ENCODE results near the gene DAP3.
"Not testable (repeated sequence)": the region's sequence is repeated elsewhere in the genome, so short reads cannot be mapped to it uniquely, and the experiment has no call there.

Gene DAP3

GRCh38 chr1:155717041-155717440 is 28.1 kb downstream of the DAP3 start:
- peaks cover 12% of the 10 kb centered on the region for H3K36me3 Mint-ChIP-seq
- no peaks in the 10 kb centered on the region for H3K27me3 Mint-ChIP-seq
- H3K27ac Mint-ChIP-seq, result peak overlapping the region; percentile 81
- peak in 1 of 2 donors; percentile 11 for DNase-seq (ENCODE audit: low spot score in 2 of 2)
- ATAC-seq (ENCODE audit: low read depth), result peak; percentile 97
- H3K9me3 Mint-ChIP-seq, result no peaks in the 10 kb centered on the region
- H3K4me3 Mint-ChIP-seq, result peak overlapping the region; percentile 80
- peaks cover 3% of the 10 kb centered on the region for H3K4me1 Mint-ChIP-seq

- not testable (repeated sequence) for ATAC-seq (ENCODE audit: low read depth); H3K27ac Mint-ChIP-seq; H3K4me1 Mint-ChIP-seq; H3K9me3 Mint-ChIP-seq; H3K27me3 Mint-ChIP-seq; H3K36me3 Mint-ChIP-seq; H3K4me3 Mint-ChIP-seq; DNase-seq (ENCODE audit: low spot score in 2 of 2)
Observed at GRCh38 chr1:155718524-155719115, 29.7 kb downstream of the DAP3 start.

DNA sequence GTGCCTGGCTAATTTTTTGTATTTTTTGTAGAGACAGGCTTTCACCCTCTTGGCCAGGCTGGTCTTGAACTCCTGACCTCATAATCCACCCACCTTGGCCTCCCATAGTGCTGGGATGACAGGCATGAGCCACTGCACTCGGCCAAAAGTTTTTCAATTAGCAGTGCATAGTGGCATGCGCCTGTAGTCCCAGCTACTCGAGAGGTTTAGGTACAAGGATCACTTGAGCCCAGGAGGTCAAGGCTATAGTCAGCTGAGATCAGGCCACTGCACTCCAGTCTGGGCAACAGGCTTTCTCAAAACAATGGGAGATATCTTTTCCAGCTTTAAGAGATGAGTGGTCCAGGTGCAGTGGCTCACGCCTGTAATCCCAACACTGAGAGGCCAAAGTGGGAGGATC is 30.8 kb downstream of the DAP3 start:
- peaks cover 3% of the 10 kb centered on the region for H3K4me1 Mint-ChIP-seq

GRCh38 chr1:155725142-155725541 is 36.3 kb downstream of the DAP3 start:
- Mint-ChIP-seq H3K27me3 (no peaks in the 10 kb centered on the region), H3K9me3 (no peaks in the 10 kb centered on the region), H3K27ac (peak overlapping the region; percentile 40), H3K4me3 (no peak overlapping the region), H3K4me1 (peaks cover 4% of the 10 kb centered on the region), H3K36me3 (peaks cover 4% of the 10 kb centered on the region)
- DNase-seq (ENCODE audit: low spot score in 2 of 2) (no peak), ATAC-seq (ENCODE audit: low read depth) (no peak)

More for the DNA sequence above, 30.8 kb downstream of the DAP3 start:
- ATAC-seq (ENCODE audit: low read depth) (no peak), DNase-seq (ENCODE audit: low spot score in 2 of 2) (no peak)
- H3K27me3 Mint-ChIP-seq, result no peaks in the 10 kb centered on the region
- H3K9me3 Mint-ChIP-seq, result no peaks in the 10 kb centered on the region
- no peak overlapping the region for H3K4me3 Mint-ChIP-seq
- peaks cover 4% of the 10 kb centered on the region for H3K36me3 Mint-ChIP-seq
- no peak overlapping the region for H3K27ac Mint-ChIP-seq

- H3K36me3 Mint-ChIP-seq, result peaks cover 4% of the 10 kb centered on the region
- peak; percentile 31 to 38 for DNase-seq (ENCODE audit: low spot score in 2 of 2)
- no peaks in the 10 kb centered on the region for H3K27me3 Mint-ChIP-seq
- no peaks in the 10 kb centered on the region for H3K9me3 Mint-ChIP-seq
- no peak overlapping the region for H3K27ac Mint-ChIP-seq
- H3K4me1 Mint-ChIP-seq, result peaks cover 4% of the 10 kb centered on the region
- no peak overlapping the region for H3K4me3 Mint-ChIP-seq
- ATAC-seq (ENCODE audit: low read depth), result peak; percentile 41
Observed at GRCh38 chr1:155729031-155729898, 40.4 kb downstream of the DAP3 start.

- no peak overlapping the region for H3K4me3 Mint-ChIP-seq
- no peaks in the 10 kb centered on the region for H3K4me1 Mint-ChIP-seq
- no peak for DNase-seq (ENCODE audit: low spot score in 2 of 2)
- no peak for ATAC-seq (ENCODE audit: low read depth)
- H3K27me3 Mint-ChIP-seq, result no peaks in the 10 kb centered on the region
- peaks cover 10% of the 10 kb centered on the region for H3K36me3 Mint-ChIP-seq
- no peaks in the 10 kb centered on the region for H3K9me3 Mint-ChIP-seq
- no peak overlapping the region for H3K27ac Mint-ChIP-seq
Observed at GRCh38 chr1:155740995-155741394, 52.1 kb downstream of the DAP3 start.

GRCh38 chr1:155741908-155742307 is 53.0 kb downstream of the DAP3 start:
- Mint-ChIP-seq H3K9me3 (no peaks in the 10 kb centered on the region), H3K4me3 (no peak overlapping the region), H3K27me3 (no peaks in the 10 kb centered on the region)

DNA sequence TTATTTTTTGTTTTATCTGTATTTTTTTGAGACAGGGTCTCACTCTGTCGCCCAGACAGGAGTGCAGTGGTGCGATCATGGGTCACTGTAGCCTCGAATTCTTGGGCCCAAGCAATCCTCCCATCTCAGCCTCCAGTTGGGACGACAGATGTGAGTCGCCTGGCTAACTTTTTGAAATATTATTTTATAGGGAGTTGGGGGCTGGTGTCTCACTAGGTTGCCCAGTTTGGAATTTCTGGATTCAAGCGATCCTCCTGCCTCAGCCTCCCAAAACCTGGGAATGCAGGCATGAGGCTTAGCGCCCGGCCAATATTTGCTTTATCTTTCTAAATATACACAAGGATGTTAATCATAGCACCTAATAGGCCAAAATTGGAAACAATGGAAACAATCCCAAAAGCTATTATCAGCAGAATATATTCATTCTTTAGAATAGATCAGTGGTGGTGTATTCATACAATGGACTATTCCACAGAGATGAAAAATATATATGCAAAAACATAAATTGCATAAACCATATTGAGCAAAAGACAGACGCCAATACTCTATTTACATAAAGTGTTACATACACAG is 55.9 kb downstream of the DAP3 start:
- H3K27me3 Mint-ChIP-seq, result no peaks in the 10 kb centered on the region
- DNase-seq (ENCODE audit: low spot score in 2 of 2) (no peak), ATAC-seq (ENCODE audit: low read depth) (no peak)
- peak overlapping the region; percentile 88 for H3K27ac Mint-ChIP-seq
- no peaks in the 10 kb centered on the region for H3K36me3 Mint-ChIP-seq
- no peaks in the 10 kb centered on the region for H3K4me1 Mint-ChIP-seq
- no peaks in the 10 kb centered on the region for H3K9me3 Mint-ChIP-seq
- H3K4me3 Mint-ChIP-seq, result peak overlapping the region; percentile 87

More at GRCh38 chr1:155741908-155742307, 53.0 kb downstream of the DAP3 start:
- H3K27ac Mint-ChIP-seq, result no peak overlapping the region
- peaks cover 10% of the 10 kb centered on the region for H3K36me3 Mint-ChIP-seq
- DNase-seq (ENCODE audit: low spot score in 2 of 2) (no peak), ATAC-seq (ENCODE audit: low read depth) (no peak)
- H3K4me1 Mint-ChIP-seq, result no peaks in the 10 kb centered on the region

- peak; percentile 93 for ATAC-seq (ENCODE audit: low read depth)
- not testable (repeated sequence) for H3K9me3 Mint-ChIP-seq, H3K4me1 Mint-ChIP-seq, H3K36me3 Mint-ChIP-seq, H3K27me3 Mint-ChIP-seq
- Mint-ChIP-seq H3K4me3 (peak overlapping the region; percentile 87), H3K27ac (peak overlapping the region; percentile 88)
- DNase-seq (ENCODE audit: low spot score in 2 of 2), result peak; percentile 81 to 83
Observed at GRCh38 chr1:155745284-155746228, 56.7 kb downstream of the DAP3 start.

DNA sequence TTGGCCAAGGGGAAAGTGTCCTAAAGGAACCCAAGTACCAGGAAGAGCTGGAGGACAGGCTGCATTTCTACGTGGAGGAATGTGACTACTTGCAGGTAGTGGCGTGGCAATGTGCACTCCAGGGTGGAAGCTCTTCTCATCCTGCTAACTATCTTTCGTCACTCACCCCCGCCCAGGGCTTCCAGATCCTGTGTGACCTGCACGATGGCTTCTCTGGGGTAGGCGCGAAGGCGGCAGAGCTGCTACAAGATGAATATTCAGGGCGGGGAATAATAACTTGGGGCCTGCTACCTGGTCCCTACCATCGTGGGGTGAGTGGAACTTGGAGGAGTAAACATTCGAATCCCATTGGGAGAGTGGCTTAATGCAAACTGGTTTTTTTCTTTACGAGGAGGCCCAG is 58.7 kb downstream of the DAP3 start:
- not testable (repeated sequence) for ATAC-seq (ENCODE audit: low read depth); H3K27me3 Mint-ChIP-seq; H3K4me3 Mint-ChIP-seq; H3K36me3 Mint-ChIP-seq; DNase-seq (ENCODE audit: low spot score in 2 of 2); H3K4me1 Mint-ChIP-seq; H3K27ac Mint-ChIP-seq; H3K9me3 Mint-ChIP-seq

GRCh38 chr1:155748141-155748540 is 59.2 kb downstream of the DAP3 start:
- H3K4me1 Mint-ChIP-seq; H3K27ac Mint-ChIP-seq; H3K27me3 Mint-ChIP-seq; H3K4me3 Mint-ChIP-seq; H3K36me3 Mint-ChIP-seq; DNase-seq (ENCODE audit: low spot score in 2 of 2); H3K9me3 Mint-ChIP-seq; ATAC-seq (ENCODE audit: low read depth): not testable (repeated sequence)

DNA sequence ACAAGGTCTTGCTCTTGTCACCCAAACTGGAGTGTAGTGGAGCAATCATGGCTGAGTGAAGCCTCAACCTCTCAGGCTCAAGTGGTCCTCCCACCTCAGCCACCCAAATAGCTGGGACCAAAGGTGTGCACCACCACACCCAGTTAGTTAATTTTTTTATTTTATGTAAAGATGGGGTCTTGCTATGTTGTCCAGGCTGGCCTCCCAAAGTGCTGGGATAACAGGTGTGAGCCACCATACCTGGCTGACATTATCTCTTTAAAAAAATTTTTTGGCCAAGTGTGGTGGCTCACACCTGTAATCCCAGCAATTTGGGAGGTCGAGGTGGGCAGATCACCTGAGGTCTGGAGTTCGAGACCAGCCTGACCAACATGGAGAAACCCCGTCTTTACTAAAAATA is 70.1 kb downstream of the DAP3 start:
- H3K27ac Mint-ChIP-seq; H3K4me1 Mint-ChIP-seq; ATAC-seq (ENCODE audit: low read depth); H3K9me3 Mint-ChIP-seq; H3K4me3 Mint-ChIP-seq; DNase-seq (ENCODE audit: low spot score in 2 of 2); H3K27me3 Mint-ChIP-seq: not testable (repeated sequence)
- peaks cover 32% of the 10 kb centered on the region for H3K36me3 Mint-ChIP-seq

DNA sequence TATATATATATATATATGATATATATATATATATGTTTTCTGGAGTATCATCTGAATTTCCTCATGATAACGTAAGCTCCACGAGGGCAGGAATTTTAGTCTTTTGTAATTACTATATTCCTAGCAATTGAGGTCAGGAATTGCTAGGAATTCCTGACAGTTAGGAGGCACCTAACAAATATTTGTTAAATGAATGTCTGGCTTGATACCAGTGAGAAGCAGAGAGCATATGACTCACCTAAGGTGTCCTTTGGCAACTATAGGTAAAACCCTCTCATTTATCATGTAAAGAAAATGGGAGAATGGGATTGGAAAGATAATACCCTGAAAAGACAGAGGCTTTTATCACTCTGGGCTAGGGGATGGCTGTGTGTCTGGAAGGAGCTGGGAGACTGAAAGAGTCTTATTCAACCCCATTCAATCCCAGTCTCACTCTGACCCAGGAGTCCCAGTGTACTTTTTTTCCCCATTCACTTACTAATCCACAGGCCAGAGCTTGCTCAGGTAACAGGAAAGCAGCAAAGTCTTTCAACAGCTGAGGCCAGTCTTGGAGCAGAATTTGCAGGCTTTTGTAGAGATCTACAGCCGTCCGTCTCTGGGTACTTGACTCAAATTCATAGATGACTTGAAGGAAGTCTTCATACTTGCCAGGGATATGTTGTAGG is 71.2 kb downstream of the DAP3 start:
- no peak overlapping the region for H3K4me3 Mint-ChIP-seq
- H3K36me3 Mint-ChIP-seq, result peaks cover 35% of the 10 kb centered on the region
- ATAC-seq (ENCODE audit: low read depth) (no peak), DNase-seq (ENCODE audit: low spot score in 2 of 2) (no peak)
- H3K4me1 Mint-ChIP-seq, result peaks cover 9% of the 10 kb centered on the region
- no peaks in the 10 kb centered on the region for H3K9me3 Mint-ChIP-seq
- no peak overlapping the region for H3K27ac Mint-ChIP-seq
- H3K27me3 Mint-ChIP-seq, result no peaks in the 10 kb centered on the region

All from memory B cell (primary cell).